Panc1 (cell line): ENCODE measurements around the gene ODC1. TPM values are rescaled to one million over a fixed set of nuclear protein-coding genes. Genes with fewer than 3 reads are reported as not detected.

Source experiments
- ATAC-seq: fragments of 200-7000 bp; cut with Tn5 transposase; 2 replicates; pipeline ENCODE4 v1.9.1; 2020; ENCODE audit warnings: mild to moderate bottlenecking, moderate library complexity
- BruUV-seq: library from RNA; stranded (reverse); fragments of 400-500 nt; replicated peaks from 2 replicates; lab custom pipeline; 2021; lab: Mats Ljungman, UMichigan
- CTCF ChIA-PET: fragments of 300-600 bp; sonication (Branson Sonifier 250); formaldehyde crosslinking; loops from one replicate; lab custom pipeline; 2022; ENCODE audit warnings: antibody characterized with exemption; lab: Charles Lee
- POLR2A ChIA-PET: fragments of 300-600 bp; sonication (Branson Sonifier 250); formaldehyde crosslinking; loops from one replicate; lab custom pipeline; 2022; ENCODE audit warnings: antibody characterized with exemption; lab: Charles Lee
- DNase-seq: peaks from one replicate; pipeline ENCODE4 v3.0.0-alpha.2; 2010; ENCODE audit warnings: low read depth, low spot score
- H3K27ac ChIP-seq: 2 replicates; pipeline ENCODE4 v1.5.1; 2011; ENCODE audit warnings: mild to moderate bottlenecking, low read length, inconsistent platforms
- H3K27me3 ChIP-seq: fragments of 200-500 bp; sonication (Bioruptor generic); 2 replicates; pipeline ENCODE4 v1.6.0; 2014; ENCODE audit warnings: low read length, inconsistent platforms; ENCODE audit not compliant: control insufficient read depth, insufficient read depth
- H3K36me3 ChIP-seq: fragments of 200-500 bp; sonication (Bioruptor generic); 2 replicates; pipeline ENCODE4 v1.5.1; 2014; ENCODE audit warnings: inconsistent platforms, mild to moderate bottlenecking, low read length, moderate library complexity; ENCODE audit not compliant: control insufficient read depth, insufficient read depth
- H3K4me1 ChIP-seq: 2 replicates; pipeline ENCODE4 v1.5.1; 2011; ENCODE audit warnings: inconsistent platforms, mild to moderate bottlenecking, low read length, moderate library complexity; ENCODE audit not compliant: control insufficient read depth, insufficient read depth
- H3K4me3 ChIP-seq, 2 experiments: 2 replicates each; pipeline ENCODE4 v1.5.1; 2011 to 2012; ENCODE audit warnings: low read depth in 2 of 2, low read length in 2 of 2, mild to moderate bottlenecking in 2 of 2, inconsistent platforms in 1 of 2, moderate library complexity in 1 of 2
- H3K9me3 ChIP-seq: fragments of 200-500 bp; sonication (Bioruptor generic); 2 replicates; pipeline ENCODE4 v1.5.1; 2014; ENCODE audit warnings: low read depth, mild to moderate bottlenecking, inconsistent platforms, low read length, moderate library complexity; ENCODE audit not compliant: control insufficient read depth, insufficient read depth
- CTCF ChIP-seq: fragments of 450-650 bp; IDR thresholded peaks from 2 replicates; pipeline ENCODE4 v1.5.1; 2017; ENCODE audit warnings: mild to moderate bottlenecking
- POLR2AphosphoS5 ChIP-seq: IDR thresholded peaks from 2 replicates; pipeline ENCODE4 v1.6.1; 2012; ENCODE audit warnings: mild to moderate bottlenecking, low read depth, low read length, moderate library complexity
- SIN3A ChIP-seq: IDR thresholded peaks from 2 replicates; pipeline ENCODE4 v1.6.1; 2012; ENCODE audit warnings: low read depth, mild to moderate bottlenecking, low read length, moderate library complexity, borderline replicate concordance; ENCODE audit not compliant: insufficient read depth
- TCF7L2 ChIP-seq: IDR thresholded peaks from 2 replicates; pipeline ENCODE4 v1.6.1; 2011; ENCODE audit warnings: mild to moderate bottlenecking, low read depth, low read length, inconsistent platforms
- in situ Hi-C: cut with HindIII; loops from 2 replicates; pipeline ENCODE4 v1.10.0; 2016; ENCODE audit warnings: low sequenced_read_pairs, low pct_unique_long_range_greater_than_20kb
- intact Hi-C: fragments of 100-400 bp; cut with micrococcal nuclease; formaldehyde crosslinking; loops from one replicate; pipeline ENCODE4 v1.10.0; 2022; ENCODE audit not compliant: unreplicated experiment
- total RNA-seq: library from RNA; stranded (reverse); gene quantifications from one replicate; pipeline ENCODE4 v1.2.1, GENCODE V29; 2021; ENCODE audit not compliant: unreplicated experiment
- TF ChIP-seq, protein P1 (sequence below), 2 experiments: IDR thresholded peaks; 2 replicates each; pipeline ENCODE4 v1.6.1; 2011 to 2012; ENCODE audit warnings: low read depth in 2 of 2, control low read depth in 1 of 2, low read length in 1 of 2, mild to moderate bottlenecking in 1 of 2, moderate library complexity in 1 of 2; ENCODE audit not compliant: insufficient read depth in 1 of 2

Gene ODC1
- total RNA-seq, 1 experiment from 2014 or later: 159 TPM

DNA sequence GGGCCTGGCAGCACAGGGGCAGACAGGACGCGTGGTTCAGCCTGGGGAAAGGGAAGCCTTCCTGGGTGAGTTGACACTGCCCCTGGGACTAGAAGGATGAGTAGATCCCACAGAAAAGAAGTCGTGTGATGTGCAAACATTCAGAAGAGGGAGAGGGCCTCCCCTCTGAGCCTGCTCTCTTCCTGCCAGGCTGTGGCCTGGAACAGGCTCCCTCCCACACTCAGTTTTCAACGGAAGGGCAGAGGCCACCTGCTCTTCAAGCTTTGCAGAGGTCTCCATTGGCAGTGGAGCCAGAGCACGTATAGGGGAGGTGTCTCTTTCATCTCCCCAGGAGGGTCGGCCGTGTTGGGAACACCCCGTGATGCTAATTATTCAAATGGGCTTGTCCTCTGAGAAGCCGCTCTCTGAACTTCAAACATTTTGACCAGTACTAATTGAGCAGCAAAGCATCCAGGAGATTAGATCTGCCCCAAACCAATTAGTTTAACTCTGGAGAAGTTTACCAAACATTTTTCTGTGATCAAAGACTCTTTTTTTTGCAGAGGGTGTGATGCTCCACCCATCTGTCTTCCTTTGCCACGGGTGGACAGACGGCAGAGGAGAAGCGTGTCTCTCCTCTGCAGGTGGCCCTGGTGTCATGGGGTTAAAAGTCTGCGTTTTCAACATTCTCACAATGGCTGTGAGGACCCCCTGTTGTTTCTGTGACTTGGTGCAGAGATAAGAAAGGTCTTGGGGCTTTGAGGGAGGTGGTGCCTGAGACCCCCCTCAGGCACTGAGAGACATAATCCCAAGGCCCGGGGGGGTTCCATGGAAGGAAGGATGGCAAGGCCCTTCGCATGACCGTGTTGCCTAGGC is 29.5 kb upstream of the ODC1 start:
- H3K27me3 ChIP-seq: no peaks in the 10 kb centered on the region; the same call in 1 of the 2 replicates
- TF ChIP-seq TCF7L2 (no peak), CTCF (no peak), SIN3A (no peak), POLR2AphosphoS5 (no peak)
- TF ChIP-seq, protein P1, sequence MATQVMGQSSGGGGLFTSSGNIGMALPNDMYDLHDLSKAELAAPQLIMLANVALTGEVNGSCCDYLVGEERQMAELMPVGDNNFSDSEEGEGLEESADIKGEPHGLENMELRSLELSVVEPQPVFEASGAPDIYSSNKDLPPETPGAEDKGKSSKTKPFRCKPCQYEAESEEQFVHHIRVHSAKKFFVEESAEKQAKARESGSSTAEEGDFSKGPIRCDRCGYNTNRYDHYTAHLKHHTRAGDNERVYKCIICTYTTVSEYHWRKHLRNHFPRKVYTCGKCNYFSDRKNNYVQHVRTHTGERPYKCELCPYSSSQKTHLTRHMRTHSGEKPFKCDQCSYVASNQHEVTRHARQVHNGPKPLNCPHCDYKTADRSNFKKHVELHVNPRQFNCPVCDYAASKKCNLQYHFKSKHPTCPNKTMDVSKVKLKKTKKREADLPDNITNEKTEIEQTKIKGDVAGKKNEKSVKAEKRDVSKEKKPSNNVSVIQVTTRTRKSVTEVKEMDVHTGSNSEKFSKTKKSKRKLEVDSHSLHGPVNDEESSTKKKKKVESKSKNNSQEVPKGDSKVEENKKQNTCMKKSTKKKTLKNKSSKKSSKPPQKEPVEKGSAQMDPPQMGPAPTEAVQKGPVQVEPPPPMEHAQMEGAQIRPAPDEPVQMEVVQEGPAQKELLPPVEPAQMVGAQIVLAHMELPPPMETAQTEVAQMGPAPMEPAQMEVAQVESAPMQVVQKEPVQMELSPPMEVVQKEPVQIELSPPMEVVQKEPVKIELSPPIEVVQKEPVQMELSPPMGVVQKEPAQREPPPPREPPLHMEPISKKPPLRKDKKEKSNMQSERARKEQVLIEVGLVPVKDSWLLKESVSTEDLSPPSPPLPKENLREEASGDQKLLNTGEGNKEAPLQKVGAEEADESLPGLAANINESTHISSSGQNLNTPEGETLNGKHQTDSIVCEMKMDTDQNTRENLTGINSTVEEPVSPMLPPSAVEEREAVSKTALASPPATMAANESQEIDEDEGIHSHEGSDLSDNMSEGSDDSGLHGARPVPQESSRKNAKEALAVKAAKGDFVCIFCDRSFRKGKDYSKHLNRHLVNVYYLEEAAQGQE (IDR thresholded peaks at IDR 0.05; ENCODE audit: insufficient read depth in 1 of 2, low read depth in 2 of 2, low read length in 1 of 2): no peak
- BruUV-seq: no TSS peak
- ATAC-seq (0 out of 2 replicates have a peak, but pooled peaks have one; percentile 31), DNase-seq (no peak)
- H3K27ac ChIP-seq: no peak overlapping the region
- no peaks in the 10 kb centered on the region for H3K9me3 ChIP-seq
- POLR2A ChIA-PET: no interaction called here
- intact Hi-C loops (no loop called here), in situ Hi-C loops (no loop called here)
- no peaks in the 10 kb centered on the region for H3K4me1 ChIP-seq
- no peaks in the 10 kb centered on the region for H3K36me3 ChIP-seq
- CTCF ChIA-PET: no interaction called here
- no peak overlapping the region for H3K4me3 ChIP-seq

DNA sequence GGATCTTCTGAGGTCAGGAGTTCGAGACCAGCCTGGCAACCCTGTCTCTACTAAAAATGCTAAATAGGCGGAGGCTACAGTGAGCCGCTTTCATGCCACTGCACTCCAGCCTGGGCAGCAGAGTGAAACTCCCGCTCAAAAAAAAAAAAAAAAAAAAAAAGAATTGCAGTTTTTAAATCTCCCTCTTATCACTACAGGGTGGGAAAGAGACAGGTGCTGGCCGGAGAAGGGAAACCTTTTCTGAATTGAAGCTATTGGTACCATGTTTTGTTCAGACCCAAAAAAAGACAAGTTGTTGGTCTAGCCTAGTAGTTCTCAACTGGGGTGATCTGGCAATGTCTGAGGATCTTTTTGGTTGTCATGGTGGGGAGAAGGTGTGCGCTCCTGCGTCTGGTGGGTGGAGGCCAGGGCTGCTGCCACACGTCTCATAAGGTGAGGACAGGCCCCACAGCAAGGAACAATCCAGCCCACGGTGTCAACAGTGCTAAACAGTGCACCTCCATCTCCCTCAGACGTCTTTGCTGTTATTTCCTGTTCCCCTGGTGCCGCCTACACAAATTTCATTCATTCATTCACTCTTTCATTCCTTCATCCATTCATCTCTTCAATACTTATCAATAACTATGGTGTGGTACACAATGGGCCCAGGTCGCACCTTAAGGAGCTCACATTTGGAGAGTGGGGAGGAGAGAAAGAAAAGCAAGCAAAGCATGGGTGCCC is 28.8 kb upstream of the ODC1 start:
- intact Hi-C loops: no loop called here
- Histone ChIP-seq H3K36me3 (no peaks in the 10 kb centered on the region), H3K4me3 (no peak overlapping the region), H3K9me3 (no peaks in the 10 kb centered on the region), H3K4me1 (no peaks in the 10 kb centered on the region), H3K27ac (no peak overlapping the region), H3K27me3 (no peaks in the 10 kb centered on the region)
- POLR2A ChIA-PET: no interaction called here
- ATAC-seq (no peak), DNase-seq (no peak)
- in situ Hi-C loops: no loop called here
- CTCF ChIA-PET: no interaction called here
- TF ChIP-seq CTCF: no peak
- no peak for TF ChIP-seq TCF7L2
- TF ChIP-seq, protein P1 (IDR thresholded peaks at IDR 0.05; ENCODE audit: insufficient read depth in 1 of 2, low read depth in 2 of 2, low read length in 1 of 2): no peak
- TF ChIP-seq SIN3A: no peak
- TF ChIP-seq POLR2AphosphoS5: no peak
- no TSS peak for BruUV-seq
